OCI-LY1 (cell line): ENCODE data around the gene DMRT1.

Source experiments
- H2AFZ ChIP-seq: fragments of 200-600 bp; sonication (generic), shearing (Covaris generic); 2 replicates; pipeline ENCODE4 v1.6.0; 2014; ENCODE audit warnings: antibody characterized with exemption, mild to moderate bottlenecking, low read length
- H3F3A ChIP-seq: fragments of 200-600 bp; sonication (generic), shearing (Covaris generic); 2 replicates; pipeline ENCODE4 v1.6.0; 2014; ENCODE audit warnings: mild to moderate bottlenecking, antibody characterized with exemption, low read length, moderate library complexity; ENCODE audit not compliant: insufficient read depth
- H3K27ac ChIP-seq: fragments of 200-600 bp; sonication (generic); 2 replicates; pipeline ENCODE4 v1.5.1; 2014; ENCODE audit warnings: low read length, mixed run types, mild to moderate bottlenecking, low read depth; ENCODE audit not compliant: poor library complexity, severe bottlenecking
- H3K27me3 ChIP-seq: fragments of 200-600 bp; sonication (generic); 2 replicates; pipeline ENCODE4 v1.6.0; 2014; ENCODE audit warnings: antibody characterized with exemption, mild to moderate bottlenecking, low read length, moderate library complexity; ENCODE audit not compliant: insufficient read depth
- H3K36me3 ChIP-seq: fragments of 200-600 bp; sonication (generic); 2 replicates; pipeline ENCODE4 v1.6.1; 2014; ENCODE audit warnings: mild to moderate bottlenecking, antibody characterized with exemption, low read length, moderate library complexity, mixed read lengths; ENCODE audit not compliant: insufficient read depth
- H3K4me1 ChIP-seq: fragments of 200-600 bp; sonication (generic); 2 replicates; pipeline ENCODE4 v1.5.1; 2014; ENCODE audit warnings: mild to moderate bottlenecking, low read length, moderate library complexity; ENCODE audit not compliant: insufficient read depth, severe bottlenecking
- H3K4me2 ChIP-seq: fragments of 200-600 bp; sonication (generic), shearing (Covaris generic); 2 replicates; pipeline ENCODE4 v1.6.1; 2014; ENCODE audit warnings: low read length
- H3K4me3 ChIP-seq: fragments of 200-600 bp; sonication (generic); 2 replicates; pipeline ENCODE4 v1.5.1; 2014; ENCODE audit warnings: low read length, low read depth, mild to moderate bottlenecking, mixed read lengths; ENCODE audit not compliant: poor library complexity, severe bottlenecking
- H3K79me2 ChIP-seq: fragments of 200-600 bp; shearing (Covaris generic); 2 replicates; pipeline ENCODE4 v1.6.1; 2016; ENCODE audit warnings: mixed run types, low read length, mixed read lengths; ENCODE audit not compliant: insufficient read depth
- H3K9ac ChIP-seq: fragments of 200-600 bp; sonication (generic), shearing (Covaris generic); 2 replicates; pipeline ENCODE4 v1.6.1; 2014; ENCODE audit warnings: mild to moderate bottlenecking, low read length, mixed read lengths
- H3K9me2 ChIP-seq: fragments of 200-600 bp; sonication (generic), shearing (Covaris generic); 2 replicates; pipeline ENCODE4 v1.6.1; 2014; ENCODE audit warnings: low read depth, mild to moderate bottlenecking, low read length, mixed read lengths
- H3K9me3 ChIP-seq: fragments of 200-600 bp; shearing (Covaris generic); 2 replicates; pipeline ENCODE4 v1.6.1; 2014; ENCODE audit warnings: low read length, mixed read lengths
- H4K20me1 ChIP-seq: fragments of 200-600 bp; sonication (generic), shearing (Covaris generic); 2 replicates; pipeline ENCODE4 v1.6.0; 2016; ENCODE audit warnings: mild to moderate bottlenecking, low read length; ENCODE audit not compliant: insufficient read depth
- CTCF ChIP-seq: fragments of 200-600 bp; sonication (generic), shearing (Covaris generic); IDR thresholded peaks from 2 replicates; pipeline ENCODE4 v1.5.1; 2017; ENCODE audit warnings: mild to moderate bottlenecking, antibody characterized with exemption, low read length, moderate library complexity, mixed read lengths
- EZH2 ChIP-seq: fragments of 200-600 bp; sonication (generic), shearing (Covaris generic); IDR thresholded peaks from 2 replicates; pipeline ENCODE4 v1.8.0; 2017; ENCODE audit warnings: borderline replicate concordance, mixed run types, mild to moderate bottlenecking, antibody characterized with exemption, low read length, moderate library complexity, mixed read lengths

The DMRT1 gene

DNA sequence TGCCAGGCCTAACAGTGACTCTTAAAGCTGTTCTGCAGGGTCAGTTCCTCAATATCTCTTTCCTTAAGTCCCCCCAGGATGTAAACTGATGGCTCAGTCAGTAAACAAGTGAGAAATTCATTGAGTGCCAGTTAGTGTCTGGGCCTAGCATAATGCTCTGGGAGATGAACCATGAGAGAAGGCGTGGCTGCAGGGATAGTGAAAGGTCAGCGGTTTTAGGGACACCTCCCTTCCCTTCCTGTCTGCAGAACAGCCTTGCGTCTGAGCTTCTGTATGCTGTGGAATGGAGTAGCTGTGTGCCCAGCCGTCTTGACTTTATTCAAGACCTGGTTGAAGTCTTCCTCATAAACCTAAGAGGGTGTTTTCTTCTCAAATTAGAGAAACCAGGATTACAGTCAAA, 88.2 kb downstream of the DMRT1 start:
- Histone ChIP-seq H3K27ac (no peak overlapping the region), H3K4me2 (no peak overlapping the region), H3K36me3 (no peaks in the 10 kb centered on the region), H3K9me2 (no peaks in the 10 kb centered on the region), H3K79me2 (no peaks in the 10 kb centered on the region), H3K27me3 (no peaks in the 10 kb centered on the region; the same call in 1 of the 2 replicates), H2AFZ (no peak overlapping the region), H4K20me1 (no peaks in the 10 kb centered on the region), H3K4me1 (no peaks in the 10 kb centered on the region), H3F3A (no peaks in the 10 kb centered on the region), H3K9ac (no peak overlapping the region), H3K9me3 (no peaks in the 10 kb centered on the region), H3K4me3 (no peak overlapping the region)
- TF ChIP-seq CTCF (no peak), EZH2 (no peak)

DNA sequence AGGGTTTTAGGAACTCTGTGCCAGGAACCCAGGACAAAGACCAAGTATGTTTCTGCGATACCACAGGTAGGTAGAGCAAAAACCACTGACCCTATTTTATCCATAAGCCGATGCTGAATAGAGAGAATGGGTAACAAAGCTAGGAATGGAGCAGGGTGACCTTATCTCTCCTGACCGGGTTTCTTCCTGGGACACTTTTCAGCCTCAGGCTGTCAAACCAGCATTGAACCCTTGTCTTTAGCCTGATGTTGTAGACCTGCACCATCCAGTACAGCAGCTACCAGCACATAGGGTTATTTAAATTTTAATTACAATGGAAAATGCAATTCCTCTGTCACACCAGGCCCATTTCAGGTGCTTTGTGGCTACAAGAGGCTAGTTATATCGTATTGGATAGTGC, 91.9 kb downstream of the DMRT1 start:
- TF ChIP-seq EZH2 (no peak), CTCF (no peak)
- H3F3A ChIP-seq = no peaks in the 10 kb centered on the region
- H3K4me2 ChIP-seq = no peak overlapping the region
- no peak overlapping the region for H2AFZ ChIP-seq
- H3K36me3 ChIP-seq = no peaks in the 10 kb centered on the region
- H3K4me3 ChIP-seq = no peak overlapping the region
- H3K9me3 ChIP-seq = no peaks in the 10 kb centered on the region
- no peaks in the 10 kb centered on the region; the same call in 1 of the 2 replicates for H3K27me3 ChIP-seq
- no peak overlapping the region for H3K27ac ChIP-seq
- no peaks in the 10 kb centered on the region for H3K9me2 ChIP-seq
- H3K79me2 ChIP-seq = no peaks in the 10 kb centered on the region
- H3K9ac ChIP-seq = no peak overlapping the region
- no peaks in the 10 kb centered on the region for H4K20me1 ChIP-seq
- no peaks in the 10 kb centered on the region for H3K4me1 ChIP-seq

GRCh38 chr9:935348-935965, 94.0 kb downstream of the DMRT1 start:
- no peaks in the 10 kb centered on the region for H3K79me2 ChIP-seq
- no peak overlapping the region for H3K4me3 ChIP-seq
- TF ChIP-seq CTCF (no peak), EZH2 (no peak)
- no peaks in the 10 kb centered on the region for H3K9me3 ChIP-seq
- H3K4me2 ChIP-seq = no peak overlapping the region
- no peak overlapping the region for H2AFZ ChIP-seq
- H3K27me3 ChIP-seq = no peaks in the 10 kb centered on the region; the same call in 1 of the 2 replicates
- H3K4me1 ChIP-seq = no peaks in the 10 kb centered on the region
- no peaks in the 10 kb centered on the region for H3K9me2 ChIP-seq
- H4K20me1 ChIP-seq = no peaks in the 10 kb centered on the region
- H3K27ac ChIP-seq = no peak overlapping the region
- no peaks in the 10 kb centered on the region for H3F3A ChIP-seq
- H3K36me3 ChIP-seq = no peaks in the 10 kb centered on the region
- no peak overlapping the region for H3K9ac ChIP-seq
